Endothelial cell of umbilical vein (primary cell): ENCODE measurements around the gene PROM1. TPM values are rescaled to one million over a fixed set of nuclear protein-coding genes. Genes with fewer than 3 reads are reported as not detected.

ENCODE experiments used
- BruUV-seq: library from RNA; stranded (reverse); fragments of 400-500 nt; replicated peaks from 2 replicates; lab custom pipeline; 2021; lab: Mats Ljungman, UMichigan
- CTCF ChIA-PET: fragments of 300-600, 350-600 bp; sonication (Branson Sonifier 250); formaldehyde crosslinking; loops from one replicate; lab custom pipeline; 2021; ENCODE audit warnings: antibody characterized with exemption, inconsistent platforms; lab: Charles Lee
- POLR2A ChIA-PET: fragments of 300-600, 350-600 bp; sonication (Branson Sonifier 250); formaldehyde crosslinking; loops from one replicate; lab custom pipeline; 2021; ENCODE audit warnings: antibody characterized with exemption, inconsistent platforms; lab: Charles Lee
- DNase-seq: peaks from one replicate; pipeline ENCODE4 v3.0.0-alpha.2; 2011; ENCODE audit warnings: low read depth, low spot score
- FAIRE-seq: peaks from 2 replicates; lab custom pipeline; 2011; peaks lifted over from hg19 to GRCh38; lab: Jason Lieb, UNC
- H2AFZ ChIP-seq: 2 replicates; pipeline ENCODE4 v1.6.0; 2012; ENCODE audit warnings: low read depth, low read length, control low read depth, inconsistent platforms
- H3K27ac ChIP-seq: 2 replicates; pipeline ENCODE4 v1.5.1; 2011; ENCODE audit warnings: low read depth, mild to moderate bottlenecking, control low read depth, low read length, moderate library complexity; ENCODE audit not compliant: insufficient read depth
- H3K27me3 ChIP-seq, 2 experiments: 2 replicates each; pipeline versions ENCODE4 v1.6.0 to v1.6.1; 2011; ENCODE audit warnings: low read length in 2 of 2, mixed read lengths in 1 of 2; ENCODE audit not compliant: control insufficient read depth in 2 of 2, insufficient read depth in 2 of 2
- H3K36me3 ChIP-seq, 2 experiments: 2 replicates in 1 of 2; 3 replicates in 1 of 2; pipeline ENCODE4 v1.5.1; 2011; ENCODE audit warnings: low read length in 2 of 2, mild to moderate bottlenecking in 1 of 2, moderate library complexity in 1 of 2; ENCODE audit not compliant: control insufficient read depth in 2 of 2, insufficient read depth in 2 of 2; ENCODE audit errors: extremely low read depth in 1 of 2
- H3K4me1 ChIP-seq: 3 replicates; pipeline ENCODE4 v1.5.1; 2011; ENCODE audit warnings: mild to moderate bottlenecking, low read length; ENCODE audit not compliant: control insufficient read depth, insufficient read depth; ENCODE audit errors: extremely low read depth
- H3K4me2 ChIP-seq: 2 replicates; pipeline ENCODE4 v1.6.1; 2011; ENCODE audit warnings: low read length, control low read depth, mixed read lengths; ENCODE audit not compliant: insufficient read depth
- H3K4me3 ChIP-seq, 3 experiments: fragments of 200-600 bp in 1 of 3; sonication (generic), shearing (Covaris generic) in 1 of 3; replicated peaks in 1 of 3; 2 replicates each; pipeline ENCODE4 v1.5.1; 2011 to 2016; ENCODE audit warnings: control low read depth in 3 of 3, low read length in 3 of 3, mild to moderate bottlenecking in 2 of 3, inconsistent platforms in 1 of 3, low read depth in 1 of 3, moderate library complexity in 1 of 3; ENCODE audit not compliant: insufficient read depth in 1 of 3
- H3K79me2 ChIP-seq: 2 replicates; pipeline ENCODE4 v1.6.0; 2012; ENCODE audit warnings: low read length, inconsistent platforms; ENCODE audit not compliant: control insufficient read depth, insufficient read depth
- H3K9ac ChIP-seq: replicated peaks from 2 replicates; pipeline ENCODE3; 2011; ENCODE audit warnings: low read length, control low read depth; ENCODE audit not compliant: insufficient read depth; ENCODE audit errors: extremely low read depth
- H3K9me1 ChIP-seq: replicated peaks from 3 replicates; pipeline ENCODE4 v1.6.0; 2011; ENCODE audit warnings: mild to moderate bottlenecking, low read length; ENCODE audit not compliant: control insufficient read depth, insufficient read depth; ENCODE audit errors: extremely low read depth
- H3K9me3 ChIP-seq: replicated peaks from 2 replicates; pipeline ENCODE4 v1.5.1; 2012; ENCODE audit warnings: low read length, inconsistent platforms; ENCODE audit not compliant: control insufficient read depth, insufficient read depth
- H4K20me1 ChIP-seq: replicated peaks from 2 replicates; pipeline ENCODE3; 2011; ENCODE audit warnings: mild to moderate bottlenecking, low read length; ENCODE audit not compliant: control insufficient read depth, insufficient read depth; ENCODE audit errors: extremely low read depth
- CTCF ChIP-seq, 2 donors: IDR thresholded peaks; 1 replicate in 1 of 2; 2 replicates in 1 of 2; pipeline ENCODE4 v1.5.1; 2011; ENCODE audit warnings: low read length in 2 of 2, mild to moderate bottlenecking in 2 of 2, moderate library complexity in 2 of 2, control low read depth in 1 of 2, inconsistent platforms in 1 of 2, low read depth in 1 of 2; ENCODE audit not compliant: insufficient read depth in 1 of 2; ENCODE audit errors: extremely low read depth in 1 of 2
- EZH2 ChIP-seq: IDR thresholded peaks from 2 replicates; pipeline ENCODE4 v1.6.1; 2012; ENCODE audit warnings: borderline replicate concordance, low read depth, mild to moderate bottlenecking, moderate library complexity, low read length, inconsistent platforms; ENCODE audit not compliant: severe bottlenecking
- FOS ChIP-seq: IDR thresholded peaks from 2 replicates; pipeline ENCODE4 v1.6.1; 2011; ENCODE audit warnings: mild to moderate bottlenecking, low read length, moderate library complexity, borderline replicate concordance; ENCODE audit not compliant: insufficient read depth
- GATA2 ChIP-seq: IDR thresholded peaks from 2 replicates; pipeline ENCODE4 v1.7.0; 2011; ENCODE audit warnings: low read depth, mild to moderate bottlenecking, moderate library complexity, mixed read lengths, low read length; ENCODE audit not compliant: insufficient read length, insufficient read depth
- JUN ChIP-seq: IDR thresholded peaks from 2 replicates; pipeline ENCODE4 v1.6.1; 2011; ENCODE audit warnings: borderline replicate concordance, low read depth; ENCODE audit not compliant: insufficient read length, insufficient read depth
- MYC ChIP-seq: IDR thresholded peaks from one replicate; pipeline ENCODE4 v1.6.1; 2011; ENCODE audit warnings: mild to moderate bottlenecking, low read depth, low read length
- POLR2A ChIP-seq: IDR thresholded peaks from 2 replicates; pipeline ENCODE4 v1.6.1; 2012; ENCODE audit warnings: low read depth, mild to moderate bottlenecking, control low read depth, low read length
- POLR2AphosphoS5 ChIP-seq: IDR thresholded peaks from 2 replicates; pipeline ENCODE4 v1.6.1; 2012; ENCODE audit warnings: low read depth, mild to moderate bottlenecking, control low read depth, low read length, moderate library complexity; ENCODE audit not compliant: insufficient read depth
- dilution Hi-C: fragments of 300-500 bp; cut with MboI; formaldehyde crosslinking; loops from one replicate; pipeline ENCODE4 v1.15.0; 2019; ENCODE audit warnings: low sequenced_read_pairs; ENCODE audit not compliant: extremely low pct_ligation_motif_present
- intact Hi-C: fragments of 100-400 bp; cut with micrococcal nuclease; formaldehyde crosslinking; loops from one replicate; pipeline ENCODE4 v1.10.0; 2022
- polyA plus RNA-seq, 4 experiments: library from polyadenylated mRNA; depleted of rRNA in 3 of 4; stranded (reverse) in 3 of 4; unstranded in 1 of 4; fragments of >200 nt; gene quantifications; 2 replicates each; pipeline versions ENCODE4 v1.2.1 to v1.2.3, GENCODE V29; 2011 to 2012; ENCODE audit warnings: missing spikeins in 1 of 4
- total RNA-seq: library from RNA; stranded (reverse); gene quantifications from 2 replicates; pipeline ENCODE4 v1.2.3, GENCODE V29; 2021
- TF ChIP-seq, protein P1 (sequence below): IDR thresholded peaks from 2 replicates; pipeline ENCODE4 v1.6.1; 2011; ENCODE audit not compliant: insufficient read depth, insufficient read length

PROM1 gene
- total and polyA plus RNA-seq, 2 donors (not counting 3 experiments of a cell fraction or from before 2014, with no cell fraction given): 0.36 to 1.7 TPM

GRCh38 chr4:16124232-16124631 is 40.4 kb upstream of the PROM1 start:
- H3K4me2 ChIP-seq: no peak overlapping the region
- BruUV-seq: no TSS peak
- H3K79me2 ChIP-seq: no peaks in the 10 kb centered on the region
- no peak for TF ChIP-seq POLR2AphosphoS5
- TF ChIP-seq GATA2: no peak
- no peak for TF ChIP-seq EZH2
- no peak for TF ChIP-seq JUN
- no peak for TF ChIP-seq POLR2A
- TF ChIP-seq FOS: no peak
- no peak for TF ChIP-seq CTCF (IDR thresholded peaks at IDR 0.05; ENCODE audit: extremely low read depth in 1 of 2, insufficient read depth in 1 of 2, low read depth in 1 of 2, low read length in 2 of 2)
- TF ChIP-seq MYC: no peak
- TF ChIP-seq, protein P1, sequence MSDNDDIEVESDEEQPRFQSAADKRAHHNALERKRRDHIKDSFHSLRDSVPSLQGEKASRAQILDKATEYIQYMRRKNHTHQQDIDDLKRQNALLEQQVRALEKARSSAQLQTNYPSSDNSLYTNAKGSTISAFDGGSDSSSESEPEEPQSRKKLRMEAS: no peak
- no peaks in the 10 kb centered on the region for H3K9me1 ChIP-seq
- no peaks in the 10 kb centered on the region for H3K4me1 ChIP-seq
- intact Hi-C loops: no loop called here
- FAIRE-seq (no peak), DNase-seq (no peak)
- no peak overlapping the region for H2AFZ ChIP-seq
- dilution Hi-C loops: no loop called here
- ChIA-PET CTCF (no interaction called here), POLR2A (no interaction called here)
- H4K20me1 ChIP-seq: no peaks in the 10 kb centered on the region
- no peak overlapping the region for H3K9ac ChIP-seq
- peaks cover 0 to 6% of the 10 kb centered on the region in 2 experiments for H3K27me3 ChIP-seq
- H3K4me3 ChIP-seq: no peak overlapping the region
- no peaks in the 10 kb centered on the region for H3K9me3 ChIP-seq
- H3K27ac ChIP-seq: no peak overlapping the region
- no peaks in the 10 kb centered on the region for H3K36me3 ChIP-seq
